ENCODE measurements around the gene MAGOHB. TPM values are rescaled to one million over a fixed set of nuclear protein-coding genes. Genes with fewer than 3 reads are reported as not detected.

Gene MAGOHB
- total RNA-seq, 1 donor from 2014 or later: 22.1 TPM

DNA sequence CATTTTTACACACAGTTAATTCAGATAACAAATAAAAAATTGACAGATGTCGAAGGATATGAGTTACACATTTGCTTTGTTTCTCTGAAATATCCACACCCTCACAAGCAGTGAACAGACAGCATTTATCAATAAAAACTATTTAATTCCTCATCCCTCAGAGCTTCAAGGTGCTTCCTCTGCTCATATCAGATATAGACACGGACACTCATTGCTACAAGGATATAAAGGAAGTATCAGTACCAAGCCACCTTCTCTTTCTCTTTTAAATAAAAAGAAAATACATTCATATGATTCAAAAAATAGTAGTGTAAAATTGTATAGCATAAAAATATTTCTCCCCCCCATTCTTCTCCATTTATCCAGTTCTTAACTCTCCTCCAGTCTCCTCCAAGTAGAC, 21.9 kb upstream of the MAGOHB start:
- peaks cover 2% of the 10 kb centered on the region for H3K9me3 Mint-ChIP-seq (ENCODE audit: unreplicated experiment)
- TF ChIP-seq, protein P1, sequence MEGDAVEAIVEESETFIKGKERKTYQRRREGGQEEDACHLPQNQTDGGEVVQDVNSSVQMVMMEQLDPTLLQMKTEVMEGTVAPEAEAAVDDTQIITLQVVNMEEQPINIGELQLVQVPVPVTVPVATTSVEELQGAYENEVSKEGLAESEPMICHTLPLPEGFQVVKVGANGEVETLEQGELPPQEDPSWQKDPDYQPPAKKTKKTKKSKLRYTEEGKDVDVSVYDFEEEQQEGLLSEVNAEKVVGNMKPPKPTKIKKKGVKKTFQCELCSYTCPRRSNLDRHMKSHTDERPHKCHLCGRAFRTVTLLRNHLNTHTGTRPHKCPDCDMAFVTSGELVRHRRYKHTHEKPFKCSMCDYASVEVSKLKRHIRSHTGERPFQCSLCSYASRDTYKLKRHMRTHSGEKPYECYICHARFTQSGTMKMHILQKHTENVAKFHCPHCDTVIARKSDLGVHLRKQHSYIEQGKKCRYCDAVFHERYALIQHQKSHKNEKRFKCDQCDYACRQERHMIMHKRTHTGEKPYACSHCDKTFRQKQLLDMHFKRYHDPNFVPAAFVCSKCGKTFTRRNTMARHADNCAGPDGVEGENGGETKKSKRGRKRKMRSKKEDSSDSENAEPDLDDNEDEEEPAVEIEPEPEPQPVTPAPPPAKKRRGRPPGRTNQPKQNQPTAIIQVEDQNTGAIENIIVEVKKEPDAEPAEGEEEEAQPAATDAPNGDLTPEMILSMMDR (IDR thresholded peaks at IDR 0.05; ENCODE audit: partially characterized antibody, unreplicated experiment): no peak
- H3K4me3 Mint-ChIP-seq (ENCODE audit: unreplicated experiment): no peak overlapping the region
- no peaks in the 10 kb centered on the region for H3K4me1 Mint-ChIP-seq (ENCODE audit: low read depth, unreplicated experiment)
- peaks cover 1% of the 10 kb centered on the region for H3K27me3 Mint-ChIP-seq (ENCODE audit: unreplicated experiment)
- DNase-seq: no peak
- H3K36me3 Mint-ChIP-seq (ENCODE audit: unreplicated experiment): no peaks in the 10 kb centered on the region
- H3K27ac Mint-ChIP-seq (ENCODE audit: unreplicated experiment): no peak overlapping the region

DNA sequence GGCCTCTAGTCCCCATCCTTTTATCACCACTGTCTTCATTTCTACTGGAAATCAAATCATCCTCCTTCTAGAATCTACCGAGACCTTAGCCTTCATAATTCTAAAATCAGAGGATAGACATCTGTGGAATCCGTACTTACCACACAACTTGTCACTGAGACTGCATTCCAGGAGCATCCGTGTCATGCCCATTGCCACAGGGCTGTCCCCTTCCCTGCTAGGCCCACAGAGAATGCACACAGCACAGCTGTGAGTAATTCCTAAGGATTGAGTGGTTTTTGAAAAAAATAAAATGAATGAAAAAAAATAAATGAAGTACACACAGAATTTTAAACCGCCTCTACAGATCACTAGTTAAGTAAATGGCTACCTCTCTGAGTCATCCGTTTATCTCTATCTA, 21.0 kb upstream of the MAGOHB start:
- no peak for DNase-seq
- H3K27ac Mint-ChIP-seq (ENCODE audit: unreplicated experiment): no peak overlapping the region
- no peaks in the 10 kb centered on the region for H3K9me3 Mint-ChIP-seq (ENCODE audit: unreplicated experiment)
- no peak overlapping the region for H3K4me3 Mint-ChIP-seq (ENCODE audit: unreplicated experiment)
- H3K4me1 Mint-ChIP-seq (ENCODE audit: low read depth, unreplicated experiment): no peaks in the 10 kb centered on the region
- peaks cover 1% of the 10 kb centered on the region for H3K27me3 Mint-ChIP-seq (ENCODE audit: unreplicated experiment)
- no peaks in the 10 kb centered on the region for H3K36me3 Mint-ChIP-seq (ENCODE audit: unreplicated experiment)
- TF ChIP-seq, protein P1 (IDR thresholded peaks at IDR 0.05; ENCODE audit: partially characterized antibody, unreplicated experiment): no peak

DNA sequence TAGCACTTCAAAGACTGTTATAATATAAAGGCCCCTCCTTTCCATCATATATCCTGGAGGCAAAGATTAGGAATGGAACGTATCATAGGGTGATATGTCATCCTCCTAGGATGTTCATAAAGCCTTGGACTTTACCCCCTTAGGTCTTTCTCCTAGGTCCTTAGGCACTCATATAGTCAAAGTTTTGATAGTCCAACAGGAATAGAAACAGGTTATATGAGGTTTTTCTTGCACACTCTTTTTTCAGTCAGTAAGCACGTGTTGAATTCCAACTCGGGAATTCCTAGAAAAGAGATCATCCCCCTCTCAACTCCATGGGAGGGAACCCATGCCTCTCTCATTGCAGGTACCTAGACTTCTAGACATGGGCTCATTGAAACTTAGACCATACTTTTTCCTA, 20.1 kb upstream of the MAGOHB start:
- no peaks in the 10 kb centered on the region for H3K4me1 Mint-ChIP-seq (ENCODE audit: low read depth, unreplicated experiment)
- H3K4me3 Mint-ChIP-seq (ENCODE audit: unreplicated experiment): no peak overlapping the region
- no peak for DNase-seq
- no peaks in the 10 kb centered on the region for H3K27me3 Mint-ChIP-seq (ENCODE audit: unreplicated experiment)
- TF ChIP-seq, protein P1 (IDR thresholded peaks at IDR 0.05; ENCODE audit: partially characterized antibody, unreplicated experiment): no peak
- H3K27ac Mint-ChIP-seq (ENCODE audit: unreplicated experiment): no peak overlapping the region
- H3K9me3 Mint-ChIP-seq (ENCODE audit: unreplicated experiment): no peaks in the 10 kb centered on the region
- H3K36me3 Mint-ChIP-seq (ENCODE audit: unreplicated experiment): no peaks in the 10 kb centered on the region

DNA sequence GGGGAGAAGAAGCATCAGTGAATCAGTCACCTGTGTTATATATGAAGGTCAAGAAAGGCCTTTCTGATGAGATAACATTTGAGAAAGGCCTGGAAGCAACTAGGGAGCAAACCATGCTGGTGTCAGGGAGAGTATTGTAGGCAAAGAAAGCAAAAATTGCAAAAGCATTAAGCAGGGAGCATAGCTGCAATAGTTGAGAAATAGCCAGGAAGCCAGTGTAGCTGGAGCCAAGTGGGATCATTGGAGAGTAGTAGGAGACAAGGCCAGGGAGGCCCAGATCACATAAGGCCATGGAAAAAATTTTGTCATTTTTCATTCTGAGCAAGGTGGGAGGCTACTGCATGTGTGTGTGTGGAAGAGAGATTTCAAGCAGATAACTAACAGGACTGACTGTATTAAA, 18.8 kb upstream of the MAGOHB start:
- H3K36me3 Mint-ChIP-seq (ENCODE audit: unreplicated experiment): no peaks in the 10 kb centered on the region
- no peaks in the 10 kb centered on the region for H3K9me3 Mint-ChIP-seq (ENCODE audit: unreplicated experiment)
- TF ChIP-seq, protein P1 (IDR thresholded peaks at IDR 0.05; ENCODE audit: partially characterized antibody, unreplicated experiment): no peak
- DNase-seq: no peak
- H3K27ac Mint-ChIP-seq (ENCODE audit: unreplicated experiment): no peak overlapping the region
- no peaks in the 10 kb centered on the region for H3K27me3 Mint-ChIP-seq (ENCODE audit: unreplicated experiment)
- H3K4me1 Mint-ChIP-seq (ENCODE audit: low read depth, unreplicated experiment): no peaks in the 10 kb centered on the region
- H3K4me3 Mint-ChIP-seq (ENCODE audit: unreplicated experiment): no peak overlapping the region

DNA sequence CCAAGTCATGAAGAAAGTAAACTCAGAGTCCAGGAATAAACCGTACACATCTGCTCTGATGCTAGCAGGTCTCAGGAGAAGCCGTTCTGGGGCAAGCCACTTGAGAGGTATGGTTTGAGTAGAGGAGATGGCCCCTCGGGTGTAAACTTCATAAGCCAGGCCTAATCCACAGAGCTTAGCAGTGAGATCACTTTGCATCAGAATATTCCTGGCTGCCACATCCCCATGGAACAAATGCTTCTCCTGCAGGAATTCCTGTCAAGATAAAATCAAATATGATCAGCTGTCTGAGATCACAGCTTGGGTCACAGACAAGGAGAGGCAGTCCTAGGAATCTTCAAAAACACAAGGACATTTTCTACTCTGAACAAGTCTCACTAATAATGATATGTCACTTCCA, 11.2 kb upstream of the MAGOHB start:
- H3K27me3 Mint-ChIP-seq (ENCODE audit: unreplicated experiment): no peaks in the 10 kb centered on the region
- TF ChIP-seq, protein P1 (IDR thresholded peaks at IDR 0.05; ENCODE audit: partially characterized antibody, unreplicated experiment): no peak

More for the DNA sequence above, 11.2 kb upstream of the MAGOHB start:
- H3K9me3 Mint-ChIP-seq (ENCODE audit: unreplicated experiment): no peaks in the 10 kb centered on the region
- H3K36me3 Mint-ChIP-seq (ENCODE audit: unreplicated experiment): no peaks in the 10 kb centered on the region
- H3K27ac Mint-ChIP-seq (ENCODE audit: unreplicated experiment): no peak overlapping the region
- H3K4me1 Mint-ChIP-seq (ENCODE audit: low read depth, unreplicated experiment): no peaks in the 10 kb centered on the region
- no peak overlapping the region for H3K4me3 Mint-ChIP-seq (ENCODE audit: unreplicated experiment)
- DNase-seq: no peak

Measured in glutamatergic neuron (in vitro differentiated cells).